ENCODE measurements around the gene DIS3L2.

DIS3L2 gene

DNA sequence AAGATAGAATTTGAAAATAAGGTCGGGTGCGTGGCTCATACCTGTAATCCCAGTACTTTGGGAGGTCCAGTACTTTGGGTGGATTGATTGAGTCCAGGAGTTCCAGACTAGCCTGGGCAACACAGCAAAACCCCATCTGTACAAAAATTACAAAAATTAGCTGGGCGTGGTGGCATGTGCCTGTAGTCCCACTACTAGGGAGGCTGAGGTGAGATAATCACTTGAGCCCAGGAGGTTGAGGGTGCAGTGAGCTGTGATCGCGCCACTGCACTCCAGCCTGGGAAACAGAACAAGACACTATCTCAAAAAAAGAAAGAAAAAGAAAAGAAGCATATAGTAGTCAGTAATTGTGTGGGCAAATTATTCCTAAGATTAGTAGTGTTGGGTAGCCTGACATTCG, 222.8 kb downstream of the DIS3L2 start:
- DNase-seq (ENCODE audit: low spot score) = no peak

DNA sequence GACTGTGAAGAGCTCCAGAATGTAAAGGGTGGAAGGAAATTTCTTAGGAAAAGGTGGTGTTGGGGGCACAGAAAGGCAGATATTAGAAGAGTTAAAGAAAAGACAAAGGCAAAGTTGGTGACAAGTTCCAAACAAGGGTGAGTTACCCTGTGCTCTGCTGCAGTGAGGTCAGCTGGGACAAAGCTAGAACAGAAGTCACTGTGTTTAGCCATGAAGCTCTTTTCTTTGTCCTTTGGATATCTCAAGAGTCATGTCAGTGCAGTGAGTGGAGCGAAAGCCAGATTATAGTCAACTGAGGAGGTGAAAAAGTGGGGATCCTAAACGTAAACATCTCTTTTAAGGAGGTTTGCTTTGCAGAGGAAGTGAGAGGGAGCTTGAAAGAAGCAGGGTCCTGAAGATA, 229.3 kb downstream of the DIS3L2 start:
- DNase-seq (ENCODE audit: low spot score) = no peak

DNA sequence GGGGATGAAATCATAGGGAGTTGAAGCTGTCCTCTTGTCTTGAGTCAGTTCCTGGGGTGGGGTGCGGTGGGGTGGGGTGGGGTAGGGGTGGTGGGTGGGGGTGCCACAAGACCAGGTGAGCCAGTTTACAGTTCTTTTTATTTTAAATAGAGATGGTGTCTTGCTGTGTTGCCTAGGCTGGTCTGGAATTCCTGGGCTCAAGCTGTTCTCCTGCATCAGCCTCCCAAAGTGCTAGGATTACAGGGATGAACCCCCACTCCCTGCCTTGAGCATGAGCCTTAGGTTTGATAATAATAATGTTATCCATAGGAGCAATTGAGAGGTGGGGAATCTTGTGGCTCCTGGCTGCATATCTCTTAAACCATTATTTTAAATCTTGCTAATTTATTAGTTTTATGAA, 234.0 kb downstream of the DIS3L2 start:
- DNase-seq (ENCODE audit: low spot score) = no peak

DNA sequence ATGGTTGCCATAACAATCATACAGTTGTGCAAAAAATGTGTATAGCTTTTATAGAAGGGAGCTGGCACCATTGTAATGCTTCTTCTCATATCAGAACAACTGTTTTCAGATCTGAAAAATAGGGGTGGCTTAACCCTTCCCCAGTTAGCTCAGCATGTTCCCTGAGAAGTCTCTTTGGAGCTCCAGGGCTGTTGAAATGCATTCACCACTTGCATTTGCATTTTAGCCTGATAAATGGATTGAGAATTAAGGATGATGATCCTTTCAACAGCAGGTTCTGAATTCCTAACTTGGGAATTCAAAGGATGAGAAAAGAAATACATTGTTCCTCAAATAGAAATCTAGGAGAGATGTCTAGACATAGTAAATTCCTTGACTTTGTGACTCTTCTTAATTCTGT, 235.3 kb downstream of the DIS3L2 start:
- DNase-seq (ENCODE audit: low spot score) = no peak

DNA sequence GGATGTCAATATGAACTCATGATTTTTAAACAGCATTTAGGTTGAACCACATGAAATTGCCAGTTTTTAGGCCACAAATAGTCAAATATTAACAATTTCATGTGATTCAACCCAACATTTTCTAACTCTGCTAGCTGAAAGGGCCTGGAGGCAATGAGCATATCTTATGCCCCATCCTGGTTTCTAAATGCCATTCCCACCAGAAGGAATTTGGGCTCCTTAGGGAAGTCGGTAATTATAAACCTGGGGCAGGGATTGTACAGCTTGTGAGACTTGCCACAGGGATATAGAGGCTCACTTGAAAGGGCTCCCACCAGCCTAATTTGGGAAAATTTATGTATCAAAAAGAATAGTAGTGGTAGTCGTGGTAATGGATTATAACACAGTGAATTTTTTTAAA, 238.7 kb downstream of the DIS3L2 start:
- no peak for DNase-seq (ENCODE audit: low spot score)

DNA sequence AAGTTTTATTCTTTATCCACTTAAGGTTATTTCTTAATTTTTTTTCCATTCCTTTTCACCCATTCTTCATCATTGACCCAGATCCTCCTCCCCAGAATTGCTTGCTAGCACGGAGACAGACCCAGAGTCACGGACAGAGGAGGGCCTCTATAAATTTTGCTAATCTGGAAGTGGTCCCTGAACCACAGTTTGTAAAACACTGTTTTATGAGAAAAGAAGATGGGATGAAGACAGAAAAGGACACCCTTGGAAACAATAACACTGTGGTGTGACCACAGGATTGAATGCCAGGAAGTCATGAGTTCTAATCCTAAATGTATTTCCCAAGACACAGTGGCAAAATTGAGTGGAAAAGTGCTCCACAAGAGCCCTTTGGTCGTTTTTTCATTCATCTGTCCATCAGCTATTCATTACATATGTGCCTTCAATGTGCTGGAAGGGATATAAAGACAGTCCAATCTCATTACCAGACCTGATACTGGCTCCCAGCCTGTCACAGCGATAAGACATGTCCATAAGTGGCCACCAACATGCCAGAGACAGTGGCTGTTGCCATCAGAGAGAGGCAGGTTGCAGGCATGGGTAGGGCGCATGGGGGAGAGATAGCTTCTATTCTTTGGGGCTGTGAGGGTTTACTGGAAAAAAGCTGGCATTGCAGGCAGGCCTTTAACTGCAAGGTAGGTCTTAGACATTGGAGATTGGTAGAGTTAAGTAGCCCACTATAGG, 241.8 kb downstream of the DIS3L2 start:
- no peak for DNase-seq (ENCODE audit: low spot score)

DNA sequence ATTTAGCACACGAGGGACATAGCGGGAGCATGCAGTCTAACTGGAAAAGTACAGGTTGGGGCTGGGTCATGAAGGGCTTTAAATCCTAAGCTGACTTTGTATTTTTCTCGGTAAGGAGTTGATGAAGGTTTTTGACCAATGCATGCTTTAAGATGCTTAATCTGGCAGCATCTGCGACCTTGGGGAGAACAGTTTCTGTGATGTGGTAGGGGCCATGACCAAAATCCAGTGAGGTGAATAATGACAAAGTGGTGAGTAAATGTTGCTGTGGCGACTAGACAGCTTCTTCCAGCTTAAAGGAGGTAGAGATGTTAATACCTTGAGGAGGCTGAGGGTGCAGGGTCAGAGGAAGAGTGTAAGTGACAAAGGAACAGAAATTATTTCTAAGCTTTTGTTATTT, 242.4 kb downstream of the DIS3L2 start:
- no peak for DNase-seq (ENCODE audit: low spot score)

DNA sequence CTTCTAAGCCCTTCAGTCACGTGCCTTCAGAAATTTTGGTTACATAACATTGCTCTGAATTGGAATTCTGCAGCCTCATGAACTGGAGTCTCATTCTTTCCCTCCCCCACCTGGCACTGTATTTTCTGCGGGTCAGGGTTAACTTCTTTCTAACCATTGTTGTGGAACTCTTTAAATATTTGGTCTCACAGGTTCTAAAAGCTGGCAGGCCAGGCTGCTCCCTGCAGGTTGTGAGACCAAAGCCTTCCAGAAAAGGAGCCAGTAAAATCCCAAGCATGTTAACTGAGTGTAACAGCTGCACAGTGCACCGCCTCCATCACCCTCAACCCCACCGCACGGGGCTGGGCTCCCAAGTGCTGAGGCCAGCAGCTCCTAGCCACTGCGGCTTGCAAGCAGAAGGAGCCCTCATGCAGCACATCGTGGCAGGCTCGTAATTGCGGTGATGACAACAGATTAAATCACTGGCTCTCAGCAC, 243.0 kb downstream of the DIS3L2 start:
- DNase-seq (ENCODE audit: low spot score) = no peak

DNA sequence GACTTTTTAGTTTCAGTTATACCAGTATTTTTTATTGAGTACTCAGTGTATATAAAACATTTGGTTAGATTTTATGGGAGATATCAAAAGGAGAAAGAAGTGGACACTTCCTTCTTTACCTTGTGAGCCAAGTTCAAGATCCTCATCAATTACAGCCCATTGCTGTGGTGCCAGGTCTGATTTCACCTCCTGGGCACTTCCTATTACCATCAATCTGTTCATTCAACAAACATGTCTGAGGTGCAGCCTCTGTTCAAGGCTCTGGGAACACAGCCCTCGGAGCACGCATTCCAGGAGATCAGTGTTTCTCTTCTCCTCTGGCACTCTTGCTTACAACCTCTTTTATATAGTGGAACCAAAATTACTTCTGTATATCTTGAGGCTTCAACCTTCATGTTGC, 245.7 kb downstream of the DIS3L2 start:
- DNase-seq (ENCODE audit: low spot score) = no peak

DNA sequence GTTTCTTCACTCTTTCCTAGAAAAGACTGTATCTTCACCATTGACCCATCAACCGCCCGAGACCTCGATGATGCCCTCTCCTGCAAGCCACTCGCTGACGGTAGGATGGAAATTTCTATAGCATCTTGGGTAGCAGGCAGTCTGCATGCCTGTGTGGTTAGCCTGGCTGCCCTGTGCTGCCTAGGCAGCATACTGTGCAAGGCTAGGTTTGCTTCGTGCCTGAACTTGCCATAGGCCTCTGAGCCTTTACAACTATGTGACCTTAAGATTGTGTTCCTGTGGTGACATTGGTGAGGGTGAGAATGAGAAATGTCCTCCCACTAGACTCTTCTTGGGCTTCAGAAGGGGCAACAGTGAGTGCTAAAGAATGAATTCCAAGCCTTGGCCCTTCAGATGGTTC, 248.8 kb downstream of the DIS3L2 start:
- DNase-seq (ENCODE audit: low spot score) = no peak

DNA sequence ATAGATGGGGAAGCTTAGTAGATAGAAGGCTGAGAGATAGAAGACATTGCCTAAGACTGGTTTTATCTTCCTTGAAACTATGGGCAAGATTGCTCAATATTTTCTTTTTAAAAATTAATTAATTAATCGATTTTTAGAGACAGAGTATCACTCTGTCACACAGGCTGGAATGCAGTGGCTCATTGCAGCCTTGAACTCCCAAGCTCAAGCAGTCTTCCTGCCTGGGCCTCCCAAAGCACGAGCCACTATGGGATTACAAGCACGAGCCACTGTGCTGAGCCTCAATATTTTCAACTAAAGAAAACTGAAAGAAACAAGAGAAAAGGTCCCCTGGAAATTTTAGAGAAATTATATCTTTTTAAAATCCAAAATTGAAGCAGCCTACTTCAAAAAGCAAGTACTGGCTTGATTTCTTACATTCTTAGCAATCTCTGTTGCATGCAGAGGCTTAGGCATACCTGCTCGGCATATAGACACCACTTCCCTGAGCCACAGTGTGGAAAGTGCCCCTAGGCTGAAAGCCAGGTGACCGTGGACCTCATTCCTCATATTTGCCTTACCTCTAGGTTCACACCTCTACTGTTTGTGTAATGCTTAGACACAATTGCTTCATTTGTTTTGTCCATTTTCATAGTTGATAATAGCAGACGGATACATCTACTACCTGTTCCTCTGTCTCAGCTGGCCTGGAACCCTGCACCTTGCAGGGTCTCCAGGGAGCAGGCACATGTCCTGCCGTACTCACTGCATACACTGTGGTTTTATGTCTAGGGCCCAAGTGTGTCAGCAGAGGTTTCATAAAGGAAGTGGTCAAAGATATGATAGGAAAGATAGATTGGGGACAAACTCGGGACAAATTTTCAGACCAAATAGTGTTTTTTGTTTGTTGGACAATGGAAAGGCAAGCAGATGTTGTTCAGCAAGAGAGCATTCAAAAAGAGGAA, 250.5 kb downstream of the DIS3L2 start:
- no peak for DNase-seq (ENCODE audit: low spot score)

DNA sequence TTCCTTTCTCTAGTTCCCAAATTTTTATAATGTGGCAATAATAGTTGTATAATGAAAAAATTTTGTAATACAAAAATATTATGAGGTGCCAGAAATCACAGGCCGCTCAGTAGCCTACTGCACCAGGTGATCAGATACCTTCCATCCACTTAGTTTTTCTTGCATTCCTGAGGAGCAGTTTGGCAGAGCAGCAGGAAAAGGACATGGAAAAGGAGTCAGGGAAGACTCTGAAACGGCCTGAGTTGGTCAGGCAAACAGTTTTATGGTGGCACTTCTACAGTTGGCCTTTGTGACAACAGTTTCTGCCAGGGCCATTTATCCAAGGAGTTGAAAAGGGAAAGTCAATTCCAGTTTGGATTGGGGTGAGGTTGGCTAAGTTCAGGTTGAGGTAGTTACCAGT, 251.7 kb downstream of the DIS3L2 start:
- no peak for DNase-seq (ENCODE audit: low spot score)

DNA sequence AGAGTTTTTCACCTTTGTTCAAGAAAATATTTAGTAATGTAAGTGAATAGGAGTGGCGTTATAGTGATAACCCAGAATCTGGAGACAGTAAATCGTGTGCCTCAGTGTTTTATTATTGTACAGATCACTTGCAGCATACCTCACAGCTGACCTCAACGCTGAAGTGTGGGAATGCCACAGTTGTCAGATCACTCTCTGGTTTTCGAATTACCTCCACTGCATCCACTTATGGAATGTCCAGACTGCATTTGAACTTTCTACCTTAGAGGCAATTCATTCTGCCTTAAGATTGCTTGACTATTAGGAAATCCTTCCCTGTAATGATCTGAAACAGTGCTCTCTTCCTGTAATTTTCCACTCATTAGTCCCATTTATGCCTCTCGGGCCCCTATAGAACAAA, 252.5 kb downstream of the DIS3L2 start:
- no peak for DNase-seq (ENCODE audit: low spot score)

DNA sequence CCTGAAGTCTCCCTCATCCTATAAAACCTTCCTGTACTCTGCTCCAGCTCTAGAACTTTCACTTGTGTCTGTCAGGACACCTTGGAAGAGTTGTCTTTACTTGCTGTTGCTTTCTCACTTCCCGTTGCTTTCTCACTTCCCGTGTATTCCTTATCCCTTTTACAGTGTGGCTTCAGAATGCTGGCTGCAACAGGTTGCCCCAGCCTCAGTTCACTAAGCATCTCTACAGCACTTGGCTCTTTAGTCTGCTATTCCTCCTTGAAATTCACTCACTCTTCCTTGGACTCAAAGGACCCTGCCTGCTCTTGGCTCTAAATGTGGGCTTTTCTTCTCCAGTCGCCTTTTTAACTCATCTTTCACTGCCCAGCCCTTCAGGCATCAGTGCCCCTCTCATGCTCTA, 254.5 kb downstream of the DIS3L2 start:
- no peak for DNase-seq (ENCODE audit: low spot score)

DNA sequence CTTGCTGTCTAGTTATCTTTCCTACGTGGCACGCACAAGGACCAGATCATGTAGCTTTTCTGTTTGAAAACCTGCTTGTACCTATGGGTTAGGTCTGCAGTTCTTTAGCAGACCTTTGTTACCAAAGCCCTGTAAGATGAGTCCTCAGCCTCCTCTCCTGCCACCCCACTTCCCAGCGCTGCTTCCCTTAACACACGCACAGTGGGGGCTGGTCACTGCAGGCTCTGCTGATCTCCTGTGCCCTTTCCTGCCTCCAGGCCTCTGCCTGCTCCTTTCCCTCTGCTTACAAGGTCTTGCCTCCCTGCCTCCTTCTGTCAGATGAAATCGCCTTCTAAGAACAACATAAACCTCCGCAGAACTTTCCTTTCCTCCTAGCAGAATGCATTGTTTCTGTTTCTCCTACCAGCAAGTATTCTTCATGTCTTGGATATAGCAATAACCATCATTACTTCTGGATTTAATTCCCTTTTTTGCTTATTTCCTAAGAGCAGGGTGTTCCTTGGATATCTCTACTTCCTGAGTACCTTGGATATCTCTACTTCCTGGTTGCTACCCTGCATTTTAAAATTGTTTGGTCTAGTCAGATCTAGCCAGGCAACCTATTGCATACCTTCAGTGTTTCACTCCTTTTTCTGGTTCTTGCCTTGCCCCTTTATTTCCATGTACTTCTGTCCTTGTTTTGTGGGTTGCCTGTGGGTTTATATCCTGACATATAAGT, 257.4 kb downstream of the DIS3L2 start:
- DNase-seq (ENCODE audit: low spot score) = no peak

DNA sequence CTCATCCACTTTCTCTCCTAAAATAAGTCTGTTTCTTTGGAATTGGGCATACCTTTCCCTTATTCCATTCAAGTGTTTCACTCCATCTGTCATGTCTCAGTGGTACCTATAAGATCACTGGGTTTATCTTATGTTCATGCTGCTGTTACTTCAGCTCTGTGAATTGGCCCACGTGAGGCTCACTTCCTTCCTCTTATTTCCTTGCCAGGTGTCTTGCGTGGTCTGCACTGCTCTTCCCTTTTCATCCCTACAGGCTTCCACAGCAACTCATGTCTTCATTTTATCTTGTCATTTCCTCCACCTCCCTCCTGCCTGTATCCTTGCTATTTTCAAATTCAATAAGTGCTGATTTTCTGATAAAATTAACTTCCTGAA, 258.0 kb downstream of the DIS3L2 start:
- DNase-seq (ENCODE audit: low spot score) = no peak

DNA sequence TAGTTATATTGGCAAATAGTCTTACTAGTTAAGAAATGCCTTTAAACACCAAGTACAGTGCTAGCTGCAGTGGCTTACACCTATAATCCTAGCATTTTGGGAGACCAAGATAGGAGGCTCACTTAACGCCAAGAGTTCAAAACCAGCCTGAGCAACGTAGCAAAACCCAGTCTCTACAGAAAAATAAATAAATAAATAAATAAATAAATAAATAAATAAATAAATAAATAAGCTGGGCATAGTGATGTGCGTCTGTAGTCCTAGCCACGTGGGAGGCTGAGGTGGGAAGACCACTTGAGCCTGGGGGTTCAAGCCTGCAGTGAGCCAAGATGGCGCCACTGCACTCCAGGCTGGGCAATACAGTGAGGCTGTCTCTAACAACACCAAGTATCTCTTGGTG, 258.4 kb downstream of the DIS3L2 start:
- no peak for DNase-seq (ENCODE audit: low spot score)

DNA sequence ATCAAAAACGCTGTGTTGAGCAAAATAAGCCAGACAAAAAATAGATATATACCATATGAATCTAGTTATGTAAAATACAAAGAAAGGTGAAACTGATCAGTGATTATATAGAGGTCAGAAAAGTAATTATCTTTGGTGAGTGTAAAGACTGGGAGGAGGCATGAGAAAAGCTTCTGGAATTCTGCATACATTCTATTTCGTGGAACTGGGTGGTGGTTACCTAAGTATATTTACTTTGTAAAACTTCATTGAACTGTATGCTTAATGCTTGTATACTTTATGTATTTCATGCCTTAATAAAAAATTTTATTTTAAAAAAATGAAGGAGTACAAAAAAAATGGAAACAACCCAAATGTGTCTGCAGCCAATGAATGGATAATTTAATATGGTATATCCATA, 263.9 kb downstream of the DIS3L2 start:
- DNase-seq (ENCODE audit: low spot score) = no peak

DNA sequence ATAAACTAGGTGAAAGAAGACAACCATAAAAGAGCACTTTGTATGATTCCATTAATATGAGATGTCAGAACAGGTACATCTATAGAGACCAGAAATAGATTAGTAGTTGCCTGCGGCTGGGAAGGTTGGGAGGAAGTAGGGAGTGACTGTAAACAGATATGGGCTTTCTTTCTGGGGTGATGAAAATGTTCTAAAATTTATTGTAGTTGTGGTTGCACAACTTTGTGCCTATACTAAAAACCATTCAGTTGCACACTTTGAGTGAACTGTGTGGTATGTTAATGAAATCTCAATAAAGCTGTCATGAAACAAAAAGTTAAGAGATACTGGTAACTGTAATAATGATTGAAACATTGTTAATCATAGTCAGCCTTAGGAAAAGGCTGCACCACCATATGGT, 264.4 kb downstream of the DIS3L2 start:
- DNase-seq (ENCODE audit: low spot score) = no peak

DNA sequence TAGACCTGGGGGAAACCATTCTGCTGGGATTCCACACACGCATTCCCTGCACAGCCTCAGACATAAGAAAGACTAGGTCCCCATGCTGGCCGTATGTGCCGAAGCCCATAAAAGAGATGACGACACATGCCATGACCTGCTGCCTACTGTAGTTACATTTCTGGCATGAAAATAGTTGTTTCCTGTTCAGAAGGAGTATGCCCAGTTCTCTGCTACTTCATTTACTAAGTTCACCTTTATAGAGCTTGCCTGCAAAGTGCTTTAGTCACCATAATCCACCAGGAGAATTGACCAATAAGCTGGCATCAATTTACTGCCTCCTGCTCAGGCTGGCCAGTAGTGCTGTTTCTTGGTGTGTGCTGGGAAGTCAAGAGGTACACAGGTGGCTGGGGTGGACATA, 266.8 kb downstream of the DIS3L2 start:
- no peak for DNase-seq (ENCODE audit: low spot score)

DNA sequence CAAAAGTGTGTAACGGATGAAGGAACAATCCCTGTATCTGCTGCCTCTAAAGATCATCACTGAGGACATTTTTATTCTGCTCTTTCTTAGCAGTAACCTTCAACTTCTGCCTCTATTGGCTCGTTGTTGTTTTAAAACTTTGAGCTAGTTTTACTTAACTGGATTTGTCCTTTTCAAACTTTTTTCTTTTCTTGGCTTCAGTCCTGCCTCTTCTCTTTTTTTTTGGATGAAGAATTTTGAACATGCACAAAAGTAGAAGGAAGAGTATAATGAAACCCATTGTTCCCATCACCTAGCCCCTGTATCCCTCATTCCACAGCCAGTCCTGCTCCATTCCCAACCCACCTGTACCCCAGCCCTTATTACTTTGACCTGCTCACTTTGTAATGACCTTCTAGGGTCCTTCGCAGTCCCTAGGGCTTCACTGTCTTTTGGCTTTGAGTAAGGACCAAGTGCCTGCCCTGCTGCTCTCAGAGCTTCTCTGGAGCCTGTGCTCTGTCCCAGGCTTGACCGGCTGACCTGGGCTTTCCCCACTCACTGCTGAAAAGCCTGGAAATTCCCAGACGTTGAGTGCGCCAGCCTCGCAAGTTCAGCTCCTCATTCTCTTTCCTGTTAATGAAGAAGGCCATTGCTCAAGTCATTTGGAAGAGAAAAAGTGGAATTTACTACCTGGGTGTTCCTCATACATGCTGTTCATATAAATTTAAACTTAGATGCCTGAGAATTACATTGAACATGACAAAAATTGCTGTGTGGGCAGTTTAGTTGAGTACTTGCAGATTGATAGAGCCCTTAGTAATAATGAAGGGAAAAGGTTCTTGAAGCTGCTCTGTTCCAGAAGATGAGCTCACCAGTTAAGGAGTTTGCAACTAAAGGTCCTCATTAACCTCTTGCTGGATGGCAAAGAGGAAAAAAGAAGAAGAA, 267.7 kb downstream of the DIS3L2 start:
- DNase-seq (ENCODE audit: low spot score) = no peak

DNA sequence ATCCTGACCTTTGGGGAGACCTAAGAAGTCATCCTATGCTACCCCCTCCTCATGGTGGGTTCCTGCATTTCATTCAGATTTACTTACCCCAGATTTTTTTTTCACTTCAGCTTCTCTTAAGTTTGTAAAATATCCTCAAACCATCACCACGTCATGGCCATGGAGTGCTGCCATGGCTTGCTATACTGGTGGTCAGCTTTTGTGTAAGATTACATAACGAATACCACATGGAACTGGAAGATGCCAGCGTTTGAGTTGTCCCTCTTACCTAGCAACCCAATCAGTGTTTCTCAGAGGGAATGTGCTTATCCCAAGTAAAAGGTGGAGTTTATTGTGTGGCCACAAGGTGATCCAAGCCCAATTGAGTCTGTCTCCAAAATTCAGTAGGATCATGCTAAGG, 268.4 kb downstream of the DIS3L2 start:
- DNase-seq (ENCODE audit: low spot score) = no peak
